Stomach (tissue), 9 donors: Measurements from ENCODE around the gene ABLIM2. TPM values are rescaled to one million over a fixed set of nuclear protein-coding genes. Genes with fewer than 3 reads are reported as not detected.

Experiments used
- DNase-seq, 2 donors: peaks; one replicate each; pipeline versions ENCODE4 v3.0.0 to v3.0.0-alpha.2; 2013 to 2019
- H3K27ac ChIP-seq, 5 donors: fragments of 200-600 bp in 4 of 5; sonication (generic) in 4 of 5; one replicate each; pipeline ENCODE4 v1.5.1; 2013 to 2019; ENCODE audit warnings: mild to moderate bottlenecking in 1 of 5, moderate library complexity in 1 of 5
- H3K27me3 ChIP-seq, 3 donors: fragments of 200-600 bp; sonication (generic); one replicate each; pipeline ENCODE4 v1.5.1; 2017 to 2019; ENCODE audit warnings: mixed run types in 1 of 3
- H3K36me3 ChIP-seq, 4 donors: fragments of 200-600 bp; sonication (generic); 1 replicate in 3 of 4; 2 replicates in 1 of 4; pipeline ENCODE4 v1.5.1; 2016 to 2019
- H3K4me1 ChIP-seq, 4 donors: fragments of 200-600 bp; sonication (generic); one replicate each; pipeline ENCODE4 v1.5.1; 2016 to 2019
- H3K4me3 ChIP-seq, 4 donors: fragments of 200-600 bp; sonication (generic) in 3 of 4; one replicate each; pipeline ENCODE4 v1.5.1; 2016 to 2019; ENCODE audit warnings: mild to moderate bottlenecking in 1 of 4
- H3K9me3 ChIP-seq, 4 donors: fragments of 200-600 bp; sonication (generic); one replicate each; pipeline ENCODE4 v1.5.1; 2016 to 2019
- EP300 ChIP-seq: sonication (generic); formaldehyde crosslinking; IDR thresholded peaks from one replicate; pipeline ENCODE4 v1.6.1; 2017; ENCODE audit warnings: antibody characterized with exemption
- POLR2A ChIP-seq, 4 donors: fragments of 450-650 bp; IDR thresholded peaks; one replicate each; pipeline ENCODE4 v1.6.1; 2016; ENCODE audit warnings: antibody characterized with exemption in 4 of 4, control low read depth in 2 of 4, mild to moderate bottlenecking in 1 of 4, moderate library complexity in 1 of 4
- POLR2AphosphoS5 ChIP-seq, 3 donors: sonication (generic); formaldehyde crosslinking; IDR thresholded peaks; one replicate each; pipeline ENCODE4 v1.6.1; 2016; ENCODE audit warnings: antibody characterized with exemption in 3 of 3
- WGBS, 5 donors: extraction: QIAGEN DNeasy Blood & Tissue Kit in 3 of 5; methylation state at CpG; one replicate each; pipeline versions ENCODE4 v1.1.5 to v1.1.7; 2013 to 2018; 5-methylcytosine and 5-hydroxymethylcytosine counted together
- intact Hi-C: fragments of 100-400 bp; cut with DNase I; formaldehyde crosslinking; loops from one replicate; pipeline ENCODE4 v1.15.1; 2023; ENCODE audit warnings: low total_unique reads
- polyA plus RNA-seq, 3 donors: library from polyadenylated mRNA; stranded (reverse); fragments of 200-250 nt; gene quantifications; one replicate each; pipeline ENCODE4 v1.2.3, GENCODE V29; 2013
- total RNA-seq, 5 donors: library from RNA; depleted of rRNA; stranded (reverse); fragments of >200 nt; gene quantifications; one replicate each; pipeline versions ENCODE4 v1.1.0 to v1.2.3, GENCODE V29; 2014 to 2016
- TF ChIP-seq, protein P1 (sequence below), 7 experiments: fragments of 450-650 bp in 4 of 7; fragments of 200-600 bp in 3 of 7; sonication (generic) in 3 of 7; IDR thresholded peaks; one replicate each; pipeline ENCODE4 v1.5.1; 2016 to 2019; ENCODE audit warnings: antibody characterized with exemption in 7 of 7, control low read depth in 2 of 7, mild to moderate bottlenecking in 1 of 7
- donor health status: healthy with polysubstance abuse.
- donor health status: Bipolar disorder and iron deficiency.
- donor health status: healthy.

The ABLIM2 gene
- total and polyA plus RNA-seq, 8 donors = 2.3 to 28.0 (median 5.5) TPM

DNA sequence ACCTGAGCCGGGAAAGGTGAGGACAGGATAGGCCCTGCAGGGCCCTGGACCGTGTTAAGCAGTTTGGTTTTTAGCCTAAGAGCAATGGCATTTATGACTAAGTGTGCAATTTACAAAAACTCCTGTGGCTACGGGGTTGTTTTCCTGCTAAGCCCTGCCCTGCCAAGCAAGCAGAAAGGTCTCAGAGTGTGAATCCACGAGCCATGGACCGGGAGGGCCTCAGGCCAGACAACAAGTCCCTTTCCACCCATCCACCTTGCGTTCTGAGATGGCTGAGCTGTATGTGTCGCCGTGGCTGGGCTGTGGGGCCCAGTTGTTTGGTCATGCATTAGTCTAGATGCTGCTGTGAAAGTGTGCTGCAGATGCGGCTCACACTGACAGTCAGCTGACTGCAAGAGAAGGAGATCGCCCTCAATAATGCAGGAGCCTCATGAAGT lies 185.1 kb downstream of the ABLIM2 start:
- intact Hi-C loops = no loop called here

DNA sequence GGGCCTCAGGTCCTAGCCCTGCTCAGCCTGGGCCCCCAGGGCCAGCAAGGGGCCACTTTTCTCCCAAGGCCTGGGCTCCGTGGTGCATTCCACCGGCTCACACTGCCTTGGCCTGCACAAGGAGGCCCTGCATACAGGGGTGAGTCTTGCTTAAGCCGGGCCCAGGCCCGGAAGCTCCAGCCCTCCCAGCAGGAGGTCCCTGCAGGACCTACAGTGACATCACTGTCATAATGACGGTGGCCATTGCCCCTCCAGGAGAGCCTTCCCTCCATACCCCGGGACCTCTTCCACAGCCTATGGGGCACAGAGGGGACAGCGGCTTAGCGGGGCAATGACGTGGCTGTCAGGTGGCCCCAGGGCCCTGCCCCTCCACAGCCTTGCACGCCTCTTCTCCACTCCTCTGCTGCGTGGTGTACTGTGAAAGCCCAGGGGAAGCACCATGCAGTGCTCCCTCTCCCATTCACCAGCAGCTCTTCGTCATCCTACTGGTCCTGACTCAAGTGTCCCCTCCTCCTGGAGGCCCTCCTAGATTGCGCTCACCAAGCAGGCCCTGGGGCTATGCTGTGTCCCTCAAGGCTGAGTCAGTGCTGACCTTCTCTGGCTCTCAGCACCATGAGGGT lies 186.6 kb downstream of the ABLIM2 start:
- H3K4me3 ChIP-seq = no peak overlapping the region

More for the DNA sequence above, 185.1 kb downstream of the ABLIM2 start:
- Histone ChIP-seq H3K36me3 (no peaks in the 10 kb centered on the region), H3K27me3 (no peaks in the 10 kb centered on the region), H3K27ac (peak overlapping the region in 1 of 5 donors; percentile 5), H3K9me3 (no peaks in the 10 kb centered on the region), H3K4me3 (no peak overlapping the region), H3K4me1 (peaks cover 25 to 59% (median 32%) of the 10 kb centered on the region in 4 donors)
- TF ChIP-seq POLR2AphosphoS5 (IDR thresholded peaks at IDR 0.05) = no peak
- TF ChIP-seq, protein P1, sequence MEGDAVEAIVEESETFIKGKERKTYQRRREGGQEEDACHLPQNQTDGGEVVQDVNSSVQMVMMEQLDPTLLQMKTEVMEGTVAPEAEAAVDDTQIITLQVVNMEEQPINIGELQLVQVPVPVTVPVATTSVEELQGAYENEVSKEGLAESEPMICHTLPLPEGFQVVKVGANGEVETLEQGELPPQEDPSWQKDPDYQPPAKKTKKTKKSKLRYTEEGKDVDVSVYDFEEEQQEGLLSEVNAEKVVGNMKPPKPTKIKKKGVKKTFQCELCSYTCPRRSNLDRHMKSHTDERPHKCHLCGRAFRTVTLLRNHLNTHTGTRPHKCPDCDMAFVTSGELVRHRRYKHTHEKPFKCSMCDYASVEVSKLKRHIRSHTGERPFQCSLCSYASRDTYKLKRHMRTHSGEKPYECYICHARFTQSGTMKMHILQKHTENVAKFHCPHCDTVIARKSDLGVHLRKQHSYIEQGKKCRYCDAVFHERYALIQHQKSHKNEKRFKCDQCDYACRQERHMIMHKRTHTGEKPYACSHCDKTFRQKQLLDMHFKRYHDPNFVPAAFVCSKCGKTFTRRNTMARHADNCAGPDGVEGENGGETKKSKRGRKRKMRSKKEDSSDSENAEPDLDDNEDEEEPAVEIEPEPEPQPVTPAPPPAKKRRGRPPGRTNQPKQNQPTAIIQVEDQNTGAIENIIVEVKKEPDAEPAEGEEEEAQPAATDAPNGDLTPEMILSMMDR (IDR thresholded peaks at IDR 0.05) = no peak
- no peak for TF ChIP-seq EP300
- TF ChIP-seq POLR2A (IDR thresholded peaks at IDR 0.05) = no peak
- no peak for DNase-seq
- 67 to 82% (median 78%) methylated on average over 10 of the region's 10 CpGs for WGBS, 5 donors

DNA sequence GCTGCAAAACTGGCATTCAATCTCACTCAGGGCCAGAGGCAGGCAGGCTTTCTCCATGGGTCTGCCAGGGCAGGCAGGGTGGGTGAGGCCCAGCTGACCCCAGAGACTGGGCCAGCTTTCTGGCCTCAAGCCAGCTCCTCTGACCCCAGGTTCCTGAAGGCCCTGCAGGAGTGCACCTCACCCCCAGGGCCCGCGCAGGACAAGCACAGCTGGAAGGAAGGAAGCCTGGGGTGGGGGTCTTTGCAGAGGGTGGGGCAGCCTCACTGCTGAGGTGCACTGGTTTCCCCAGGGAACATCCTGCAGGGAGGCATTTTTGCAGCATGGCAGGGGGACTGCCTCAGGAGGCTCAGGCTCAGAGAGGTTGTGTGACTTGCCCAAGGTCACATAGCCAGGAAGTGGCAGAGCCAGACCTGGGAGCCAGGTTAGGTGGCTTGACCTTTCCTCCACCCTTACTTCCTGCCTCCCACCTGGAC lies 187.4 kb downstream of the ABLIM2 start:
- no peak for DNase-seq
- TF ChIP-seq, protein P1 (IDR thresholded peaks at IDR 0.05) = no peak
- TF ChIP-seq POLR2AphosphoS5 (IDR thresholded peaks at IDR 0.05) = no peak
- no peak for TF ChIP-seq EP300
- no peak for TF ChIP-seq POLR2A (IDR thresholded peaks at IDR 0.05)
- H3K36me3 ChIP-seq = no peaks in the 10 kb centered on the region
- intact Hi-C loops = no loop called here
- 69 to 89% (median 80%) methylated on average over 1 to 2 of the region's 2 CpGs for WGBS, 5 donors
- peaks cover 19 to 56% (median 24%) of the 10 kb centered on the region in 4 donors for H3K4me1 ChIP-seq
- H3K4me3 ChIP-seq = peak overlapping the region in 2 of 4 donors; percentile 11 to 14
- no peaks in the 10 kb centered on the region for H3K27me3 ChIP-seq
- no peaks in the 10 kb centered on the region for H3K9me3 ChIP-seq
- peak overlapping the region in 4 of 5 donors; percentile 67 to 82 (median 74) for H3K27ac ChIP-seq

More for the DNA sequence above, 186.6 kb downstream of the ABLIM2 start:
- H3K36me3 ChIP-seq = no peaks in the 10 kb centered on the region
- no peak for DNase-seq
- H3K27me3 ChIP-seq = no peaks in the 10 kb centered on the region
- peak overlapping the region in 2 of 5 donors; percentile 73 to 82 for H3K27ac ChIP-seq
- peaks cover 19 to 56% (median 24%) of the 10 kb centered on the region in 4 donors for H3K4me1 ChIP-seq
- WGBS, 5 donors = 89 to 93% (median 89%) methylated on average over 13 of the region's 13 CpGs
- intact Hi-C loops = no loop called here
- TF ChIP-seq, protein P1 (IDR thresholded peaks at IDR 0.05) = no peak
- TF ChIP-seq POLR2AphosphoS5 (IDR thresholded peaks at IDR 0.05) (no peak), EP300 (no peak), POLR2A (IDR thresholded peaks at IDR 0.05) (no peak)
- no peaks in the 10 kb centered on the region for H3K9me3 ChIP-seq

DNA sequence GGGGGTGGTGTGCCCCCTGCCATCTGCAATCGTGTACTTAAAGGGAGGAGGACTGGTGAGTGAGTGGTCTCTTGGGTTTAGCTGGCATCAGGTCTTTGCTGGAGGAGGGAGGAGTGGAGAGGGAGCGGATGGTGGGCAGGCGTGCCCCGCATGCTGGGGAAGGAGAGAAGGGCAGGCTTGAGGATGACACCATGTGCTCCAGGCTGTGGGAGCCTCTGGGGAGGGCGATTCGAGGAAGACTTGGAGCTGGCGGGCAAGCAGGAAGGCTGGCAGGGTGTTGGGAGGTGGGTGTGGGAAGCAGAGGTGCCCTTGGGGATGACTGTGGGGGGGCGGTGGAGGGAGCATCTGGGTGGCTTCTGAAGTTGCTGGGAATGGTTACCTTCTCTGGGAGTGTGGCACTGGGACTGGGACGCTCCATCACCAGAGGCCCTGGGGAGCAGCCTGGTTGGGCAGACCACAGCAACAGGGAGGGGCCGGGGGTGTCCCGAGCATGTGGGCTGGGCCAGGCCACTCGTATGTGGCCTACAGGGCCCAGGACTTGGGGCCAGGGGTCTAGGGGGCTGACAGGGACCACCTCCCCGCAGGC lies 188.2 kb downstream of the ABLIM2 start:
- peak overlapping the region; percentile 11 to 82 (median 73) for H3K27ac ChIP-seq

More for the DNA sequence above, 188.2 kb downstream of the ABLIM2 start:
- 60 to 81% (median 69%) methylated on average over 10 to 13 of the region's 13 CpGs for WGBS, 5 donors
- Histone ChIP-seq H3K4me3 (peak overlapping the region in 2 of 4 donors; percentile 11 to 14), H3K36me3 (no peaks in the 10 kb centered on the region), H3K4me1 (peaks cover 19 to 56% (median 24%) of the 10 kb centered on the region in 4 donors), H3K27me3 (no peaks in the 10 kb centered on the region), H3K9me3 (no peaks in the 10 kb centered on the region)
- intact Hi-C loops = no loop called here
- TF ChIP-seq POLR2AphosphoS5 (IDR thresholded peaks at IDR 0.05) = no peak
- TF ChIP-seq POLR2A (IDR thresholded peaks at IDR 0.05) = no peak
- no peak for TF ChIP-seq EP300
- TF ChIP-seq, protein P1 (IDR thresholded peaks at IDR 0.05) = no peak
- DNase-seq = peak in 1 of 2 donors; percentile 51
